GM04503 (cell line): ENCODE results near the gene MTHFS.
"Not testable (repeated sequence)": the region's sequence is repeated elsewhere in the genome, so short reads cannot be mapped to it uniquely, and the experiment has no call there.

Source experiments
- DNase-seq: peaks from one replicate; pipeline ENCODE4 v3.0.0-alpha.2; 2012; ENCODE audit warnings: low read depth

The MTHFS gene

GRCh38 chr15:79896634-79897379 lies at the start of gene MTHFS:
Gene MTHFS (minus strand): TSS chr15:79897014. CDS start chr15:79896988, 26 bp downstream.
- DNase-seq, result peak; percentile 27

DNA sequence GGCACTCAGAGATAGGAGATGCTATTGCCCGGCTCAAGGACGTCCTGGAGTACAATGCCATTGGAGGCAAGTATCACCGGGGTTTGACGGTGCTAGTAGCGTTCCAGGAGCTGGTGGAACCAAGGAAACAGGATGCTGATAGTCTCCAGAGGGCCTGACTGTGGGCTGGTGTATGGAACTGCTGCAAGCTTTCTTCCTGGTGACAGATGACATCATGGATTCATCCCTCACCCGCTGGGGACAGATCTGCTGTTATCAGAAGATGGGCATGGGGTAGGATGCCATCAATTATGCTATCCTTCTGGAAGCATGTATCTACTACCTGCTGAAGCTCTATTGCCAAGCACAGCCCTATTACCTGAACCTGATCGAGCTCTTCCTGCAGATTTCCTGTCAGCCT lies 47.8 kb upstream of the MTHFS start:
- DNase-seq, result no peak

DNA sequence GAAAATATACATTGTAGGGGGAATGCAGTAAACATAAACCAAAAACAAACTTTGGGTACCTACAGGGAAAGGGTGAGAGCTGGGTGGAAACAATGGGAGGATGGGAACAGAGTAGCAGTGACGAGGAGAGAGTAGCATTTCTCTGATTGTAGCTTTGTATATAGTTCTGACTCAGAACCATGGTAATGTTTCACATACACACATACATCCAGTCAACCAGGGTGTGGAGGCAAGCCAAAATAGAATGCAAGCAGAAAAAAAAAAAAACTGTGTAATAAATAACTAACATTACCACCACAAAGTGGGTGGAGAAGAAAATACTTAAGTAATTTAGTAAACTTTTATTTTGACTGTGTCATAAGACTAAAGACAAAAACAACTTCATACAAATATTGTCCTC lies 47.0 kb upstream of the MTHFS start:
- no peak for DNase-seq

GRCh38 chr15:79942741-79943481 lies 46.1 kb upstream of the MTHFS start:
- DNase-seq, result no peak

GRCh38 chr15:79939399-79939798 lies 42.6 kb upstream of the MTHFS start:
- no peak for DNase-seq

DNA sequence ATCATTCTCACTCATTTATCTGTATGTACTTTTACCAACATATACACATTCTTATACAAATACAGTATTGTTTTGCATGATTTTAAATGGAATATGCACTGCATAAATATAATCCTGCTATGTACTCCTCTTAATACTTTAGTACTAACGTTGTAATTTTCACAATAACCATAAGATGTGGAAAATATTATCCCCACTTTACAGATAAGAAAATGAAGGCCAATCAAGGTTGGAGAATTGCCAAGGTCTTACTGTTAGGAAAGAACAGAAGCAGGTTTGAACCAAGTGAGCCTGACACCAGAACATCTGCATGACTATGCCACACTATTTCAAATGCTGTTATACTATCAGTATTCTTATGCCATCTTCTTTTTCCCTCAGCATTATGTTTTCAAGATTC lies 41.3 kb upstream of the MTHFS start:
- no peak for DNase-seq

GRCh38 chr15:79935556-79936201 lies 38.9 kb upstream of the MTHFS start:
- DNase-seq, result not testable (repeated sequence)

- DNase-seq, result no peak
These were observed 36.4 kb upstream of the MTHFS start for GRCh38 chr15:79933231-79933630.

GRCh38 chr15:79932447-79932846 lies 35.6 kb upstream of the MTHFS start:
- DNase-seq, result no peak

DNA sequence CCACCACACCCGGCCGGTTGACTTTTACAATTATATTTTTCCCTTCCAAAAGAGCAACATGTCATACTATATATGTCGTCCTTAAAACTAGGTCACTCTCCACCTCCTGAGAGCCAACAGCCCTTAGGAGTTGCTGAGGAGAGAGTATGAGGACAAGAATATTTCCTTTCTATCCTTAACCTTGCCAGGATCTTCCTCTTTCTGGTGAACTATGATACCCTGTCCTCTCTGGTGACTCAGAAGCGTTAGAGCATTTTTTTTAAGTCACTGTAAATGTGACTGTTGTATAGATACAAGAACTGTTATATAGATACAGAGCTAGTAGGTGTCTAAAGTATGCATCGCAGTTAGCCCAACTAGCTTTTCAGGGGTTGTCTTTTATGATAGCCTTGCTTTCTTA lies 33.7 kb upstream of the MTHFS start:
- no peak for DNase-seq

DNA sequence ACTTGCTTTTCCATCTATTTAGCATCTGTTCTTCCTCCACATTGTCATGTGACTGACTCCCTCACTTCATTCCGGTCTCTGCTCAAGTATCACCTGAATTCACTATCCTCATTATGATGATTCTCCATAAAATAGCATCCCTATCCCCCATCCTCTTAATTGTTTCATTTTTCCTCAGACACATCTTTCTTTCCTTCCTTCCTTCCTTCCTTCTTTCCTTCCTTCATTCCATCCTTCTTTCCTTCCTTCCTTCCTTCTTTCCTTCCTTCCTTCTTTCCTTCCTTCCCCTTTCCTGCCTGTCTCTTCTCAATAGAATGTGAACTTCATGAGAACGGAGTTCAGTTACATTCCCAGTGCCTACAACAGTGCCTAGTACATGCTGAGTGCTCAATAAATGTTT lies 32.6 kb upstream of the MTHFS start:
- DNase-seq, result no peak

- not testable (repeated sequence) for DNase-seq
These were observed 29.3 kb upstream of the MTHFS start for GRCh38 chr15:79926116-79926515.

DNA sequence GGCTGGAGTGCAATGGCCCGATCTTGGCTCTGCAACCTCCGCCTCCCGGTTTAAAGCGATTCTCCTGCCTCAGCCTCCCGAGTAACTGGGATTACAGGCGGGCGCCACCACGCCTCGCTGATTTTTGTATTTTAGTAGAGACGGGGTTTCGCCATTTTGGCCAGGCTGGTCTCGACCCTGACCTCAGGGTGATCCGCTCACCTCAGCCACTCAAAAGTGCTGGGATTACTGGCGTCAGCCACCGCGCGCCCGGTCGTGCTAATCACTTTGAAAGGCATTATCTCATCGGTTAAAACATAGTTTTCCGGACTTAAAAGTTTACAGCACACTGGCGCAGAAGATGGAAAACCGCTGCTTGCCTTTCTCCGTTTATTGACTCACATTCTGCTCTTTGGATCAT lies 27.6 kb upstream of the MTHFS start:
- no peak for DNase-seq

GRCh38 chr15:79923515-79924169 lies 26.8 kb upstream of the MTHFS start:
- DNase-seq, result peak; percentile 61

DNA sequence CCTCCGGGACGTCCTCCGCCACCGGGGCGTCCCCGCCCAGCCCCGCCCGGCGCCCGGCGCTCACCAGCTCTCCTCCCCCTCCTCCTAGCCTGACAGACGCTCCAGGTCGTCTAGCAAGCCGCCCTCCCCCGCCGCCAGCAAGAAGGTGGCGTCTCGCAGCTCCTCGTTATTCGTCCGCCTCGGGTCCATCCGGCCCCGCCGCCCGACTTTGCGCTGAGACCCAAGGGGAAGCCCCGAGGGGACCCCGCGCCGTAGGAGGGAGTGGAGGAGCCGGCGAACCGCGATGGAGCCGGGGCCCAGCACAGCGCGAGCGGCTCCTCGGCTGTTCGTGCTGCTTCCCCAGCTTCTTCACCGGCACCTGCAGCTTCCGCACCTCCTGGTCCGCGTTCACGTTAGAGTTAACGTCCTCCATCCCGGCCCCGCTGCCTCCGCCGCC lies 26.3 kb upstream of the MTHFS start:
- DNase-seq, result no peak

DNA sequence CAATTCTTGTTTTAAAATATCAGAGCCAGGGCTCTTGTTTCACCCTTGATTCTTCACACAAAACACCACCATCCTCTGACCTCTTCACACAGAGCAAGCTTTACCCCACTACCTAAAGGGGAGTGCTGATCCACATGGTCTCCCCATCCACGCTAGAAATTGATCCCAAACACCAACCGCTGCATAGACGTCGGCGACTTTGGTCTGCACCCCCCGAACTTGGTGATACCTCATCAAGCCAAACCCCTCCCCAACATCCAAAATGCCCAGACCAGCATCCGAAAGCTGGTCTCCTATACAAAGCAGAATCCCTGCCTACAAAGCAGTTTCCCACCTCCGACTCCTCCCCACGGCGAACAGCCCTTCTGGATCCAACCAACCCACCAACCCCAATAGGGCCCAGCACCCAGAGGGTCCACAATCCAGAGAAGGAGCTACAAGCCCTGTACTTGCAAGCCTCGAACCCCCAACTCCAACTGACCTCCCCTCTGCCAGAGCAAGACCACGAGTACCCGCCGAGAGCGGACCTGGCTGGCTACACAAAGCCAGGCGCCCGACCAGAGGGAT lies 25.8 kb upstream of the MTHFS start:
- no peak for DNase-seq

DNA sequence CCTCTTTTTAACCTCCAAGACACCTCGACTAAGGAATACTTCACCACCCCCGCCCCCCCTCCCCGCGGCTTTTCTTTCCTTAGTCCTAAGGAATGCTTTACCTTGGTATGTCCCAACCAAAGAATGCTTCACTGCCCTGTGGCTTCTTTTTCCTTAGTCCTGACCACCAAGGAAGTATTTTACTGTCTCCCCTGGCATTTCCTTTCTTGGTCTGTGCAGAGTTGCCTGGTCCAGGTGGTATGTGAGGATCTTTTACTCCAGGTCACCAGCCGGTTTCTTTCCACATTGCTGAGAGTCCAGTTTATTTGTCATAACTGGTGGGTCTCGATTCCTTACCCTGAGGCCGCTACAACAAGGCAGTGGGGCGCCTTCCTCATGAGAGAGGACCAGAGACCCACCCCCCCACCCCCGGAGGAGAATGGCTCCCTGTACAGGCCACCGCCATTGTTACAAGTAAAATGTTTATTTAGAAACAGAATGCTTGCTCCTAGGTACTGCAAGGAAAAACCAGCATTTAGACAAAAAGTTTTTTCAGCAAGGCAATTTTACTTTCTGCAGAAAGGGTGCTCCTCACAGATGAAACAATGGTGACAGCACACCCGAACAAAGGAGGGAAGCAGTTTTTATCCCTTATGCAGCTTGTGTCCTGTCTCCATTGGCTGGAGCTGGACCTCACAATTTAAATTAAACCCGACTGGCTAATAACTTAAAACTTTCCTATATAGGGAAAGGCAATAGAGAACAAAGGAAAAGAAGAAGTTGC lies 23.1 kb upstream of the MTHFS start:
- DNase-seq, result no peak

DNA sequence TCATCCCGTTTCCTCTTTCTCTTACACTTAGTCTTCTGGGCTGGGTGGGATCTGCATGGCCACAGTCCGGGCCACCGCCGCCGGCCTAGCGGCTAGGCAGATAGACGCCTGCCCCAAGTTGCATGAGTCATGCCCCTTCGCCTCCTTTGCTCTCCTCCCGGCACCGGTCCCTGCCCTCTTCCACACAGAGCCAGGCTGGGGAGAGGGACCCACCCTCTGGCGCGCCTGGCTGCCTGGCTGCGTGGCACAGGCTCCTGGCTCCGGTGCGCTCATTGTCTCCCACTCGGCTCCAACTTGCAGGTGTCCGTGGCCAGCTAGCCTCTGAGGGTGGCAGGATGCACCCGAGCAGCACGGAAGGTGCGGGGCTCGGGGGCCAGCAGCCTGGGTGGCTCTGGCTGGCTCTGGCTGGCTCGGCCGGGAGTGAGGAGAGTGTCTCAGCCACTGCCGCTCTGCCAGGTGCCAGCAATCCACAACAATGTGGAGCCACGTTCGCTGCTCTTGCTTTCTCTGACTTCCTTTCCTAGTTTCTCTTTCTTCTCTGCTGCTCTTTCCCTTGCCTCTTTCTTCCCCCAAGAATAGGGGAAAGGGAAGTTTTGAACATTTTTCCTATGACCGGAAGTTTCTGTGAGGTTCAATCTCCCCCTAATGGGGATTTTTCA lies 22.4 kb upstream of the MTHFS start:
- no peak for DNase-seq

DNA sequence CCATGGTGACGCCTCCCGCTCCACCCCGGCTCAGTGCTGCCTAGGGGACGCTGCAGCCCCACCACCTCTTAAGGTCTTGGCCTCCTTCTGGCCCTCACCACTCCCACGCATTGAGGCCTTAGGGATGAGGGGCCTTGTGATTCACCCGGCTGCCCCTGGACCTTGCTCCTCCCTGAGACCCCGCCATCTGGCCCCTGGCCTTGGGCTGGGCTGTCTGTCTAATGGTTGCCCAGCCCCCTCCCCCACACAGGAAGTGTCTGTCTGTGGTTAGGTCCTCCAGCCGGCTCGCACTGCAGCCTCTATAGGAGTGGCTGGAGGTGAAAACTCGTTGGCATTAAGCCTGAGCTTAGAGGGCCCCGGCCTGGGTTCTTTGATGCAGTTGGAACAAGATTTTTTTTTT lies 21.5 kb upstream of the MTHFS start:
- DNase-seq, result no peak

DNA sequence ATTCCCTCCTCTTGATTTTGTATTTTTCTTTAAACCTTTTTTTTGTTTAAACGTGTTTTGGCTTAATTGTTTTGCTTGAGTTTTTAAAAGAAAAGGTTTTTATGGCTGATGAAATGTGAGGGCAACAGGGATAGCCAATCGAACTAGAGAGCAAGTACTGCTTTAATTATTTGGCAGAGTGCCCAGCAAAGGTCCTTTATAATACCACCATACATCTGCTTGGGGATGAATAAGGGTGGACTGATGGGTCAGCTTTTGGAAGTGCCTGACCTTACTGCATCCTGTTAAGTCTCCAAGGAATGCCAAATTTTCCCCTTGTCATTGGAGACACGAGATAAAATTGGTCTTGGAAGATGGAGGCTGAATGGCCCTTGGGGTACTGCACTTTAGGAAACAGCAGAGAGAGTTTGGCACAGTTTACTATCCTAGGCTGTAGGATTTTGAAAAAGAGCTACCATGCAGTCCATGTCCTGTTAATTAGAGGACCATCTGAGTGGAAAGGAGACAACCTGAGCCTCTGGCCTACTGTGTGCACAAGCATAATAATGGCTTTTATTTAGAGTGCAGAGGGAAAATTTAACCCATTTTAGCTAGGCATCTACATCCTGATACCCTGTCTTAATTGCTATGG lies 19.8 kb upstream of the MTHFS start:
- DNase-seq, result no peak
